Activated naive CD8-positive, alpha-beta T cell treated with anti-CD3 and anti-CD28 coated beads, Interleukin-2, amount 50 U/mL, for 16 hours (primary cell): Measurements from ENCODE around the gene TPPP.
"Not testable (repeated sequence)": the region's sequence is repeated elsewhere in the genome, so short reads cannot be mapped to it uniquely, and the experiment has no call there.

Experiments used
- DNase-seq: peaks from one replicate; pipeline ENCODE4 v3.0.0-alpha.2; 2020; ENCODE audit warnings: low read depth, low spot score

The TPPP gene

DNA sequence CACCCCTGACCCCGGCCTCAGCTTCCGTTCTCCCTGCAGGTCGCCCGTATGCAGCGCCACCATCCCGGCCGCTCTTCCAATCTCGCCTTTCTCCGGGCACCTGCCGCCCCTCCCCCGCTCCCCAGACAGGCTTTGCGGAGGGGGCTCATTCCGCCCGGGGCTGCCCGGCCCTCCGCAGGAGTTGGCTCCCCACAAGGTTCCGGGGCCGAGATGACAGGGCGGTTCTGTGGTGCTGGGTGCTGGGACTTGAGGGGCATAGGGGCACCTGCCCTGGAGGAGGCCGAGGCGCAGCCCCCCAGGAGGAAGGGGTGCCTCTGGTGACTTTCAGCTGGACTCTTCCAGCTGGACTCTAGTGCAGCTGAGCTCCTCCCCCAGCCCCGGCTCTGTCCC lies 885 bp upstream of the TPPP start:
- DNase-seq = not testable (repeated sequence)

DNA sequence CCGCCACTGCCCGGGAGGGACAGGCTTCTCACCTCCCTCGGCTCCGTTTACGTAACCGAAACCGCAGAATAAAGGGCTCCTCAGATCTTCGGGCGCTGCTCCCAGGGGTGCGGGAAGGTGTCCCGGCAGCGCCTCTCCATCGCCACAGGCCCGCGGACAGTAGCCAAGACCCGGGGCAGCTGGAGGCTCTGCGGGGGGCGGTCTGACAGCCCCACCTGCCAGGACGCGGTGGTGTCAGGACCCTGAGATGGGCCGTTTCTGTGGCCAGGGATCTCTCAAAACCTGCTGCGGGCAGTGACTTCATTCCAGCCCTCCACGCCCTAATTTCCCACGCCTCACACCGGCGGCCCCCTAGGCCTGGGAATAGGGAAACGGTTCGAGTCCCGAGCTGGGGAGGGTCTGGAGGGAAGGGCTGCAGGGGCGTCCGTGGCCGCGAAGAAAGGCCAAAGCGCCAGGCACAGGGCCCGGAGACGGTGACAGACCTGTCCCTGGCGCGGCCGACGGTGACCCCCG lies 567 bp downstream of the TPPP start:
- DNase-seq = not testable (repeated sequence)

DNA sequence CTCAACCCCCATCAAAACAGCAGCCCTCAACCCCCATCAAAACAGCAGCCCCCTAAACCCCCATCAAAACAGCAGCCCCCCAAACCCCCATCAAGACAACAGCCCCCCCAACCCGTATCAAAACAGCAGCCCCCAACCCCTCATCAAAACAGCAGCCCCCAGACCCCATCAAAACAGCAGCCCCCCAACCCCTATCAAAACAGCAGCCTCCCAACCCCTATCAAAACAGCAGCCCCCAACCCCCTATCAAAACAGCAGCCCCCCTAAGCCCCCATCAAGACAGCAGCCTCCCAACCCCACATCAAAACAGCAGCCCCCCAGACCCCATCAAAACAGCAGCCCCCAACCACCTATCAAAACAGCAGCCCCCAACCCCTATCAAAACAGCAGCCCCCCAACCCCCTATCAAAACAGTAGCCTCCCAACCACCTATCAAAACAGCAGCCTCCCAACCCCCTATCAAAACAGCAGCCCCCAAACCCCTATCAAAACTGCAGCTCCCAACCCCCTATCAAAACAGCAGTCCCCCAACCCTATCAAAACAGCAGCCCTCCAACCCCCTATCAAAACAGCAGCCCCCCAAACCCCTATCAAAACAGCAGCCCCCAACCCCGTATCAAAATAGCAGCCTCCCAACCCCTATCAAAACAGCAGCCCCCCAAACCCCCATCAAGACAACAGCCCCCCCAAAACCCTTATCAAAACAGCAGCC lies 1.2 kb downstream of the TPPP start:
- no peak for DNase-seq

DNA sequence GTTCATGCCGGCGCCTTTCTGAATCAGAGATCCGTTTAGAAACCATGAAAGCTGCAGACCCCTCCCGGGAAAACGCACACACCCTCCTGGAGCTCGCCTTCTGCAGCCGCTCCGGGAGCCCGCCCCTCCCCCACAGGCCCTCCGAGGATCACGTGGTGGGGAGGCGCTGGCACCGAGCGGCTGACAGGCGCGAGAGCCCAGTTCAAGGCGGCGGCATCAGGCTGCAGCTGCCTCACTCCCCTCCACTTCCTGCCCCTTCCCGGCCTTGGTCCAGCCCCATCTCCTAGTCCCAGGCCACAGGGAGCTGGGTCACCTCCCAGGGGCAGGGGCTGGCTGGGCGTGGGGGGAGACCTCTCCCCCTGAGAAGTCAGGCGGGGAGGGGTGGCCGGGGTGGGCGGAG lies 2.1 kb downstream of the TPPP start:
- DNase-seq = not testable (repeated sequence)

DNA sequence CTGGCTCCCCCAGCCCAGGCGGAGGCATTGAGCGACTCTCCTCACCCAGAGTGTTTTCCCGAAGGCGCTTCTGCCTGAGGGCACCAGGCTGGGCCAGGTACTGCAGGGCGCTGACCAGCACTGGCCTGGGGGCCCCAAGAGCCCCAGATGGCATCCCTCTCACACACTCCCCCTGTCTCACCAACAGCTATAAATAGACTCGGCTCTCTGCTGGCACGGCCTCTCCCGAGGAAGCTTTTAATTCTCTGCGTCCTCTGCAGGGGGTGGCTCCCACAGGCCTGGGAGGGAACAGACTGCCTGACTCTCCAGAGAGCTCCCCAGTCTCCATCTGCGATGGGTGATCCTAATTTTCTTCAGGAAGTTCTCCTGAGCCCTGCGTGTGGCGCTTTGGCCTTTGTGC lies 2.9 kb downstream of the TPPP start:
- not testable (repeated sequence) for DNase-seq

DNA sequence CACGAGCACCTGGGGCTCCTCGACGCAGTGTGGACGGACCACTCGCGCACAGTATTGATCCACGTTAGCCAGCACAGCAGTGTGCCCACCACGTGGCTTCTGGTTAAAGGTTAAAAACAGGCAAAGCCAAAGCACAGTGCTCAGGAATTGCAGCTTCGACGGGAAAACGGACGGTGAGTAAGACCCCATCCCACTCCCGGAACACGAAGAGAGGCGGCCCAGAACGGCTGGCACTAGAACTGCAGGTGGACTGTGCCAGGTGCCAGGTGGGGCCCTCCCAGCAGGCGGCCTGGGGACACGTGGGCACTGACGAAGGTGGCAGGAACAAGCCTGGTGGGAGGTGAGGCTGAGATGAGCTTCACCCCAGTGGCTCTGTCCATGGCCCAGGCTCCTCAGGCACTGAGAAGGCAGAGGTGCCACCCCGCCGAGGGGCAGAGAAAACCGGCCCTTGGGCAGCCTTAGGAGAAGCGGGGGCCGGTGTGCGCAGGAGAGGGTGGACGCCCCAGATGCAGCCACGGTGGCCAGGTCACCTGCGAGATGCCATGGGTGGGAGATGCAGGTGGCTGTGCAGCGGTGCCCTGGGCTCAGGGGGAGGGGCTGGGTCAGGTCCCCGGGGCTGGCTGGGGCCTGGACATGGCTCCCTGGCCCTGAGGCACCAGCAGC lies 4.7 kb downstream of the TPPP start:
- not testable (repeated sequence) for DNase-seq

DNA sequence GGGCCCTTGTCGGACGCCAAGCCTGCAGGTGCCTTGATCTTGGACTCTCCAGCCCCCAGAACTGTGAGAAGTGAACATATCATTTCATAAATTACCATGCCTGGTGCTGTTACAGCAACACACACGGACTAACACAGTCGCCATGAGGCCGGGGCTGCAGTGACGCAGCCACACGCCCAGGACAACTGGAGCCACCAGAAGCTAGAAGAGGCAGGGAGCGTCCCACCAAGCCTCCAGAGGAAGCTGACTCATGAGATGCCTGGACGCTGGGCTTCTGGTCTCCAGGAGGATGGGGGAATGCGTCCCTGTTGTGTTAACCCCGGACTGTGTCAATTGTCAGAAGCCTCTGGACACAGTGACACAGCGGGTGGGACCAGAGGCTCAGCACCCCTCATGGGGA lies 6.2 kb downstream of the TPPP start:
- DNase-seq = not testable (repeated sequence)

DNA sequence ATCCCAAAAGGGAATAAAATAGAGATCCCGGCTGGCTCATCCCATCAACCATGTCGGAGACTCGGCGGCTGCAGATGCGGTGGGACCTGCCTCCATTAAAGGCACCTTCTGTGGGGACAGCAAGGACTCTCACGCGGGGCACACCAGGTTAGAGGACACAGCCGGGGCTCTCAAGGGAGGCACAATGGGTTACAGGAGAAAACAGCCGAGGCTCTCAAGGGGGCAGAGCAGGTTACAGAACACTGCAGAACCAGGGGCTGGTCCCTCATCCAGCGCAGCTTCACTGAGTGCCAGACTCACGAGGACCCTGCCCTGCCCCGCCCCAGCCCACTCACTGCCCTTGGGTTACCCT lies 7.0 kb downstream of the TPPP start:
- DNase-seq = not testable (repeated sequence)

DNA sequence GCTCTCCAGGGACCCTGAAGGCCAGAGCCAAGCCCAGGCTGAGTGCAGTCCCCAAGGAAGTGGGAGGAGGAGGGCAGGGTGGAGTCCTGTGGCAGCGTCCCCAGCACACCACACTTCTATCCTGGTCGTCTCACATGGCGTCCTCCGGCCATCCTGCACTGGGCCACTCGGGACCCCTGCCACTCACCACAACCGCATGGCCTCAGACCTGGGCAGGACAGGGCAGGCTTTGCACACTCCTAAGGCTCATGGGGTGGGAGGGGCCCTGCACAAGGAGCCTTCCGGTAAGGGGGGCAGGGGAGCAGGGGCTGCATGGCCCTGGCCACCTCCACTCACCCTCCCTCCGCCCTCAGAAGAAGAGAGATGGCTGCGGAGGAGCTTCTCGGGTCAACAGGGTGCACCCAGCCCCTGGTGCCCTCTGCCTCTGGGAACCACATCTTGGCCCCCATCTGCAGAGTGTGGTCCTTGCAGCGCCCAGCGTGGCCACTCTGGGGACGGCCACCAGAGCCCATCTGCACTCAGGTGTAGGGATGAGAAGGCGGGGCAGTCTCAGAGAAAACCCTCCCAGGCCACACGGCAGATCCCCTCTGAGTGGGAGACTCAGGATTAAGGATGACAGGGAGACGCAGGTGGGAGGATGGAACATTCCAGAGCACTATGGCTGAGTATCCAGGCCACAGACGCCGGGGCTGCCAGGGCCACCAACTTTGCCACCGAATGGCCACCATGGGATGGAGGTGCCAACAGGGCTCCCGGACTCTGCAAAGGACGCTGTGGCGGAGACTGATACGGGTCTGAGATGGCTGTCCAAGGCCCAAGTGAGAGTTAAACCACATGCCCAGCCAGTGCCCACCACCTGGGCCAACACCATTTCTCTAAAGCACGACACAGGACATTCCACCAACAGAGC lies 7.6 kb downstream of the TPPP start:
- DNase-seq = no peak

DNA sequence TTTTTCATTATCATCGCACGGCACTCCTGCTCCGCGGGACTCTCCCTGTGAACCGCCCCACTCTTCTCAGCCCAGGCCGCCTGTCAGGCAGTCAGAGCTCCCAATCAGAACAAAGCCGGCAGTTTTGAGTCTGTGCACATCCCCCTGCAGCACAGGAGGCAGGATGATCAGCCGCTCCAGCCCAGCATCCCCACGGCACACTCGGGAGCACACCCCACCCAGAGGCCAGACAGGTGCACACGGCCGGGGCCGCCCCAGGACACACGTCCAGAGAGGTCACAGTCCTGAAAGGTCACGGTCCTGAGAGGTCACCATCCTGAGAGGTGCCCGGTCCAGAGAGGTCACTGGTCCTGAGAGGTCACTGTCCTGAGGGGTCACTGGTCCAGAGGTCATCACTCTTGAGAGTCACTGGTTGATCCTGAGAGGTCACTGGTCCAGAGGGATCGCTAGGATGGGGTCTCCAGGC lies 8.4 kb downstream of the TPPP start:
- no peak for DNase-seq

DNA sequence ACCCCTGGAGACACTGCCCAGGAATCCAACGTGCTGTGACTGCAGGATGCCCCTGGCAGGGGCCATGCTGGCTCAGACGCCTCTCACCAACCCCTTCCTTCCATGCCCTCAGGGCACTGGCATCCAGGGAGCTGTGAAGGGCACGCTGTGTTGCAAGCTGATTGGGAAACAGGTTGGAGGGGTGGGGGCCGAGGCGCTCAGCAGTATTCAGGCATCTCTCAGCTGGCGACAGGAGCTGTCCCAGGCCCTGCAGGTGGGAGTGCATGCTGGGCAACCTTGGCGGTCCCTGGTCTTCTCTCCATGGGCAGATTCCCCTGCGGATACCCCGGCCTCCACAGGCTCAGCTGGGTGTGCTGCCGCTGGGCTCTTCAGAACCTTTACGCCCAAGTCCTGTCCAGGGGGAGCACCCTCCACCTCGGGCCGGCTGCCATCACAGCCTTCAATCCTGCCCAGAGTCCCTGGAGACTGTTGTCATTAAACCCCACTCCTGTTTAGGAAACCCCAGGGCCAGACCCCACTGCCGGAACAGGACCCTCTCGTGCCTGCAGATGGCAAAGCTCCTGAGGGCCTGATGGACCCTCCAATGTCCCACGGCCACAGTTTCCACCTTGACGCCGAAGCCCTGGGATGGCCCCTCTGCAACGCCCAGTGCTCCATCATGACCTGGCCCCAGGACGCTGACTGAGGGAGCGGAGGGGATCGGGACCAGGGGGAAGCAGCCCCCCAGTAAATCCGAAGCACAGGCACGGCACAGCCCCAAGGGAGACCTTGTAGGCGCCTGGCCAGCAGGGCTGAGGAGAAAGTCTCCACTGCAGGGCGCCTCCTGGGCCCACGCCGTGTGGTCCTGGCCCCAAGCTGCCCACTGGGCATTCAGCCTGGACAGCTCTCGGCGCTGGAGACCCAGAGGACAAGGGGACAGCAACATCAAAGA lies 9.3 kb downstream of the TPPP start:
- no peak for DNase-seq

DNA sequence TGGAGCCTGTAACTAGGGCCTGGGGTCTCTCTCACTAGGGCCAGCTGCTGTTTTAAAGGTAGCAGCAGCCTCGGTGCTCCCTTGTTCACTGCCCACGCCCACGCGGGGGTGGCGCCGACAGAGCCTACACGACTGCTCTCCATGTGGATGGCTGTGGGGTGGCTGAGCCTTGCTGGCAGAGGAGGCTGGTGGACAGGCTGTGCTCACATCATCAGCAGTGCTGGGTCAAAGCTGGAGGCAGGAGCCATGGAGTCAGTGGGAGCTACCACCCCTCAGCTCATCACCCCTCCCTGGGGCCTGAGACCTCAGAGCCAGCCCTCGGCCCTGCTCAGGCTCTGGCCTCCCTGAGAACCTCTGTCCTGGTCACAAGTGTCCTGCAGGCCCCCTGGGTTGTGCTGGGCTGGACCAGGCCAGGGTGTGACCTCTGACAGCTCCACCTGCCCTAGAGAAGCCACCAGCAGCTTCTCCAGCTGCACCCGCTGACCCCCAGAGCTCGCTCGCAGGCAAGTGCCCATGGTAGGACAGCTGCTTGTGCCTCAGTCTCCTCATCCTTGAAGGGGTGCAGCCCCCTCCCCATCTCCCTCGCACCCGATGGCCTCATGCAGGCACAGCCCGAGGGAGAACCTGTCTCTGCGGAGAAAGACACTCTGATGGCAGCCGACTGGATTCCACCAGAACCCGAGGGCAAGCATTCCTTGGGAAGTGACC lies 10.3 kb downstream of the TPPP start:
- not testable (repeated sequence) for DNase-seq

DNA sequence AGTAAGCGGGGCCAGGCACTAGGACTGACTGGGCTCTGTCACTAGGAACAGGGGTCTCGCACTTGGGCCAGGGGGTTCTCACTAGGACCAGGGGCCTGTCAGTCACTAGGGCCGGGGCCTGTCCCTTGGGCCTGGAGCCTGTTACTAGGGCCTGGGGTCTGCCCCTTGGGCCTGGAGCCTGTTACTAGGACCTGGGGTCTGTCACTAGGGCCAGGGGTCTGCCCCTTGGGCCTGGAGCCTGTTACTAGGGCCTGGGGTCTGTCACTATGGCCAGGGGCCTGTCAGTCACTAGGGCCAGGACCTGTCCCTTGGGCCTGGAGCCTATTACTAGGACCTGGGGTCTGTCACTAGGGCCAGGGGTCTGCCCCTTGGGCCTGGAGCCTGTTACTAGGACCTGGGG lies 10.9 kb downstream of the TPPP start:
- not testable (repeated sequence) for DNase-seq

DNA sequence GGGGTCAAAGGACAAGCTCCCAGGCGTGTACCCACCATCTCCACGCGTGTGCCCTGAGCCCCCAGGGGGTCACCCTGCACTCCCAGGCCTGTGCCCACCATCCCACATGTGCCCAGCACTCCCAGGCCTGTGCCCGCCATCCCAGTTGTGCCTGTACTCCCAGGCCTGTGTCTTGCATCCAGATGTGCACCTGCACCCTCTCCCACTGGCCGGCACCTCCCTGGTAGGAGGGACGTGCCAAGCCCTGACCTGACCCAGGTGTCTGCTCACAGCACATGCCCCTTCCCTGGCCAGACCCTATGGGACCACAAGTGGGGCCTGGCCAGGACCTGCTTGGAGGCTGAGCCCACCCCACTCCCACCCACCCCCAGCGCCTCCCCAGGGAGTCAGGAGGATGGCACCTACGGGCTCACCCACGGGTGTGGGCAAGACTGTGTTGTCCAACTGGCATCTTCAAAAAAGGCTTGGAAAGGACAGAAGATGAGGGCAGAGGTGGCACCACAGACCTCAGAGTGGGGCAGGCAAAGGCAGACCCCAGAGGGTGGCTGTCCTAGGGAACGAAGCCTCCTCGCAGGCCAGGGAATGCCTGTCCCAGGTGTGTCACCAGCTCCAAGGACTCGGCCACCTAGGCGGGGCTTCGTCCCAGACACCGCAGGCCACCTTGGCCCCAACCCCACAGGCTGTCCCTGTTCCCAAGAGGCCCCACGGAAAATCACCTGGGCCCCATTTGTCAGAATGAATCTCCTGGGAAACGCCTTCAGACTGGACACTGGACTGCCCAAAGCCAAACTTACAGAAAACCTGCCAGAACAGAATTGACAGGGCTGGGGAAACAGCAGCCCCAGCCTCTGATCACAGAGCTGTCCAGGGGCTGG lies 11.6 kb downstream of the TPPP start:
- DNase-seq = not testable (repeated sequence)

DNA sequence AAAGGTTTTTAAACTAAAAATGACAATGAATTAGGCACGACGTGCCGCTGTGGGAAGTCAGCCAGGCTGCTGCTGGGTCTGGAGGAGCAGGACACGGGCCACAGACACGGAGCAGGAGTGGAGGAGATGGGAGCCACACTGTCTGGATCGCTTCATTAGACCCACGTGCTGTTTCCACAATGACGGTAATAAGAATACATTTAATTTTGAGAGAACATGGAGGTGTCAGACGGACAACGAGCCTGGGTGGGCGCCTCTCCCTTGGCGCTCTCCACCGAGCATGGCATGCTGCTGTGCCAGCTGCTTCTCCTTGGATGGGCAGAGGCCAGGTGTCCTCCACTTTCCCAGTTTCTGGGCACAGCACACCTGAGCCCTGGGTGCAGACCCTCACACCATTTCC lies 12.3 kb downstream of the TPPP start:
- not testable (repeated sequence) for DNase-seq

DNA sequence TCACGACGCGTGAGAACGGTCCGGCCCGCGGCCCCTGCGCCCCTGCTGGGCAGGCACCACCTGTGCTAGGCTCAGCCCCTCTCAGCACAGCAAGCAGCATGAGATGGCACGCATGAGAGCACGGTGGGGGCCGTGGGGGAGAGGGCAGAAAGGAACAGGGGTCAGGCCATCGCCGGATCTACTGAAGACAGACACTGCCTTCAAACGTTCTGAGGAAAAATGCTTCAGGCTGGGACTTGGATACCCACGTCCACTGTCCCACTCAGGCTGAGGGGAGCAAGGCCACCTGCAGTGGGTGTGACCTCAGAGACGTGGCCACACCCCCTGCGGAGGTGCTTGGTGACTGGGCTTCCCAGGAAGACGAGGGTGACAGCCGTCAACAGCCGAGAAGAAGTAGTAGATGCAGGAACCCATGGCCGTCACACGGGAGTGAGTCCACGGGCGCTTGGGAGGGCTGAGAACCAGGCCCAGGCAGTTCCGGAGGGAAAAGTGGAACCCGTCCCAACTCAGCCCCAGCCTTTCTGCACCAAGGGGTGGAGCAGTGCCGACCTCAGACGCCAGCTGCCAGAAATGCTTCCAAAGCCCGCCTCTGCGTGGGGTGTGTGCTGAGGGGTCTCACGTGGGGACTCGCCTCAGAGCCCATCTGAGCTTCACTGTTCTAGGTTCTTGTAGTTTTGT lies 12.9 kb downstream of the TPPP start:
- not testable (repeated sequence) for DNase-seq

DNA sequence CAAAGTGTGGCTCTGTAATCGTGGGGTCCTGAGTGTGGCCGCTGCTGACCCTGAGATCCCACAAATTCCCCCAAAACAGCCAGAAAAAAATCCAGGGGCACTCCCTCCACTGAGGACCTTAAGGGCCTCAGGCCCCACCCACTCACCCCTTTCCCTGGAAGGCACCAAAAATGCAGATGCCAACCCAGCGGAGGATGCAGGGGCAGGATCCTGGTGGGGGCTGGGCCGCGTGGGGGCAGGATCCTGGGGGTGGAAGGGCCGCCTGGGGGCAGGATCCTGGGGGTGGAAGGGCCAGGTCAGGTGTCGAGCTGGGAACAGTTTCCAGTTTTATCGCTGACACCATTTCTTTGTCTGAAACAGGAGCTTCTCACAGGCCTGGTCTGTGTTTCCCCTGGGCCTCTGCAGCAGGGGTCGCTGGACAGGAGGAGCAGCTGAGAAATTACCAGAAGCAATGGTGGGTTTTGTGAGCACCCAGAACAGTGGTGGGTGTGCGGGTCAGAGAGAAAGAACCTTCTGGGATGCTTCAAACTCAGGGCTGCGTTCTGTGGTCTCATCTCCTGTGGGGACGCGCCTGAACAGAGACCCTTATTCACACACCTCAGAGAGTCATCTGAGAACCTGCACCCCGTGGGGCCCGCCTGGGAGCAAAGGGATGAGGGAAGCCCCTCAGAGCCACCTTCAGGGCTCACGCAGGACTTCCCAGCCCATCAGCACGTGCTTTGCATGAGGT lies 13.8 kb downstream of the TPPP start:
- DNase-seq = not testable (repeated sequence)

DNA sequence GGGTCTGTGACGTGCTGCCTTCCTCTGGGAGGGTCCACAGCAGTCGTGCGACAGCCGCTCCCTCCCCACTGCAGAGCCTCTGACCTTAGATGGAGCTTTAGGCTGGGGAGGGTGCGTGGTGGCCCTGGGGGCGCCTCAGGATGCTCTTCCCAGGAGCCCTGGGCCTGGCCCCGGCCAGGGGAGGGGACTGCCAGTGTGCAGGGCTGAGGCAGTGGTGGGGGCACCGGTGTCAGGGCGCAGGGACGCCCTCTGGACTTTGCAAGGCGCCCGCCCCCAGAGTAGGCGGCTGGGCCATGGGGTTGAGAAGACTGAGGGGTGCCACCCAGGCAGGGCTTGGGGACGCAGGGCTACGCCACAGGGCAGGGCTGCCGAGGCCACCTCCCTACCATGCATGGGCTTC lies 14.6 kb downstream of the TPPP start:
- not testable (repeated sequence) for DNase-seq
